SK-MEL-5 (cell line): ENCODE results near the gene TGFB2. TPM values are rescaled to one million over a fixed set of nuclear protein-coding genes. Genes with fewer than 3 reads are reported as not detected.

Experiments
- DNase-seq: peaks from one replicate; pipeline ENCODE4 v3.0.0-alpha.2; 2016; ENCODE audit warnings: low read depth, low spot score
- in situ Hi-C: cut with HindIII; loops from 2 replicates; pipeline ENCODE4 v1.10.0; 2016; ENCODE audit warnings: low sequenced_read_pairs, high pct_unique_total_duplicates, low pct_unique_long_range_greater_than_20kb
- total RNA-seq: library from RNA; depleted of rRNA; stranded (reverse); fragments of >200 nt; shearing (Covaris generic); gene quantifications from 2 replicates; pipeline ENCODE4 v1.2.3, GENCODE V29; 2014

The TGFB2 gene
- total RNA-seq, 1 experiment from 2014 or later = 1.8 TPM

GRCh38 chr1:218371927-218372672 is 27.0 kb downstream of the TGFB2 start:
- in situ Hi-C loops = no loop called here
- DNase-seq = peak; percentile 84

- DNase-seq = no peak
- in situ Hi-C loops = no loop called here
Observed at GRCh38 chr1:218374401-218375353, 29.5 kb downstream of the TGFB2 start.

- in situ Hi-C loops = no loop called here
- no peak for DNase-seq
Observed at GRCh38 chr1:218376722-218377121, 31.6 kb downstream of the TGFB2 start.

- in situ Hi-C loops = no loop called here
- DNase-seq = peak; percentile 56
Observed at GRCh38 chr1:218377143-218377660, 32.1 kb downstream of the TGFB2 start.

GRCh38 chr1:218380125-218380977 is 35.2 kb downstream of the TGFB2 start:
- in situ Hi-C loops = no loop called here
- no peak for DNase-seq

GRCh38 chr1:218382261-218382660 is 37.1 kb downstream of the TGFB2 start:
- in situ Hi-C loops = no loop called here
- DNase-seq = no peak

GRCh38 chr1:218383051-218383450 is 37.9 kb downstream of the TGFB2 start:
- in situ Hi-C loops = no loop called here
- DNase-seq = no peak

GRCh38 chr1:218383681-218384080 is 38.5 kb downstream of the TGFB2 start:
- DNase-seq = no peak
- in situ Hi-C loops = no loop called here

- in situ Hi-C loops = no loop called here
Observed at GRCh38 chr1:218384581-218384993, 39.5 kb downstream of the TGFB2 start.

GRCh38 chr1:218388591-218388990 is 43.5 kb downstream of the TGFB2 start:
- in situ Hi-C loops = no loop called here
- no peak for DNase-seq

More at GRCh38 chr1:218384581-218384993, 39.5 kb downstream of the TGFB2 start:
- DNase-seq = no peak

GRCh38 chr1:218390618-218391017 is 45.5 kb downstream of the TGFB2 start:
- DNase-seq = no peak
- in situ Hi-C loops = no loop called here

- in situ Hi-C loops = no loop called here
Observed at GRCh38 chr1:218392780-218393179, 47.6 kb downstream of the TGFB2 start.

GRCh38 chr1:218394416-218394815 is 49.3 kb downstream of the TGFB2 start:
- in situ Hi-C loops = no loop called here
- no peak for DNase-seq

More at GRCh38 chr1:218392780-218393179, 47.6 kb downstream of the TGFB2 start:
- DNase-seq = no peak

GRCh38 chr1:218394989-218395388 is 49.9 kb downstream of the TGFB2 start:
- no peak for DNase-seq
- in situ Hi-C loops = no loop called here

- no peak for DNase-seq
- in situ Hi-C loops = no loop called here
Observed at GRCh38 chr1:218395916-218396315, 50.8 kb downstream of the TGFB2 start.

- in situ Hi-C loops = no loop called here
- no peak for DNase-seq
Observed at GRCh38 chr1:218397752-218398339, 52.7 kb downstream of the TGFB2 start.

GRCh38 chr1:218400624-218401023 is 55.5 kb downstream of the TGFB2 start:
- DNase-seq = no peak
- in situ Hi-C loops = no loop called here
